HT-29 (cell line): ENCODE results near the gene MGST3. TPM values are rescaled to one million over a fixed set of nuclear protein-coding genes. Genes with fewer than 3 reads are reported as not detected.
"Not testable (repeated sequence)": the region's sequence is repeated elsewhere in the genome, so short reads cannot be mapped to it uniquely, and the experiment has no call there.

Experiments
- DNase-seq: peaks from one replicate; pipeline ENCODE4 v3.0.0-alpha.2; 2015; ENCODE audit warnings: low spot score
- total RNA-seq: library from RNA; depleted of rRNA; stranded (reverse); fragments of >200 nt; shearing (Covaris generic); gene quantifications from 2 replicates; pipeline ENCODE4 v1.2.3, GENCODE V29; 2014; rRNA removed

Gene MGST3
- total RNA-seq, 1 experiment from 2014 or later: 47.5 TPM

GRCh38 chr1:165697881-165698760 lies 67.1 kb downstream of the MGST3 start, which contains the start of gene ALDH9A1:
TSS of gene ALDH9A1 (minus strand) at chr1:165698562. CDS start at chr1:165698558, 4 bp downstream.
- peak; percentile 73 for DNase-seq

- DNase-seq: no peak
These were observed 67.7 kb downstream of the MGST3 start for GRCh38 chr1:165698761-165699052.

- DNase-seq: no peak
These were observed 68.5 kb downstream of the MGST3 start for GRCh38 chr1:165699577-165699976.

GRCh38 chr1:165701922-165702321 lies 70.9 kb downstream of the MGST3 start:
- not testable (repeated sequence) for DNase-seq

- DNase-seq: no peak
These were observed 72.6 kb downstream of the MGST3 start for GRCh38 chr1:165703648-165704047.

Other genes with a start within 250 kb of the MGST3 start
- not detected in 2 replicates for gene RXRG, start 186.1 kb upstream of the MGST3 start, total RNA-seq
- not detected in 2 replicates for gene LRRC52, start 87.2 kb upstream of the MGST3 start, total RNA-seq
- gene ALDH9A1, start 67.3 kb downstream of the MGST3 start, total RNA-seq: 21.0 and 28.3 TPM in 2 replicates
- 37.2 and 37.4 TPM in 2 replicates for gene TMCO1, start 137.6 kb downstream of the MGST3 start, total RNA-seq
- gene UCK2, start 196.4 kb downstream of the MGST3 start, total RNA-seq: 194 and 210 TPM in 2 replicates